Parathyroid adenoma (tissue), 2 donors: ENCODE data around the gene MCIDAS.

Source experiments
- H2AFZ ChIP-seq: fragments of 300-600 bp; sonication (generic); one replicate; pipeline ENCODE4 v1.7.0; 2017; ENCODE audit warnings: antibody characterized with exemption, mild to moderate bottlenecking
- H3K27ac ChIP-seq: fragments of 300-600 bp; sonication (generic); one replicate; pipeline ENCODE4 v1.7.0; 2017
- H3K27me3 ChIP-seq: fragments of 300-600 bp; sonication (generic); one replicate; pipeline ENCODE4 v1.7.0; 2017; ENCODE audit warnings: low read length; ENCODE audit not compliant: control insufficient read depth, insufficient read depth
- H3K36me3 ChIP-seq: fragments of 300-600 bp; sonication (generic); one replicate; pipeline ENCODE4 v1.7.0; 2017; ENCODE audit warnings: low read length; ENCODE audit not compliant: control insufficient read depth, insufficient read depth
- H3K4me1 ChIP-seq: fragments of 300-600 bp; sonication (generic); one replicate; pipeline ENCODE4 v1.7.0; 2017; ENCODE audit warnings: control low read depth
- H3K4me2 ChIP-seq: fragments of 300-600 bp; sonication (generic); one replicate; pipeline ENCODE4 v1.7.0; 2017; ENCODE audit warnings: low read length
- H3K4me3 ChIP-seq: fragments of 300-600 bp; sonication (generic); one replicate; pipeline ENCODE4 v1.7.0; 2017; ENCODE audit warnings: low read depth, low read length
- H3K79me2 ChIP-seq: fragments of 300-600 bp; sonication (generic); one replicate; pipeline ENCODE4 v1.7.0; 2017; ENCODE audit warnings: control low read depth
- H3K9ac ChIP-seq: fragments of 300-600 bp; sonication (generic); one replicate; pipeline ENCODE4 v1.7.0; 2017; ENCODE audit warnings: mild to moderate bottlenecking
- H3K9me3 ChIP-seq: fragments of 300-600 bp; sonication (generic); one replicate; pipeline ENCODE4 v1.7.0; 2017; ENCODE audit warnings: low read length; ENCODE audit not compliant: control insufficient read depth
- TF ChIP-seq, protein P1 (sequence below): fragments of 300-600 bp; sonication (generic); IDR thresholded peaks from one replicate; pipeline ENCODE4 v1.7.0; 2017; ENCODE audit warnings: antibody characterized with exemption, mild to moderate bottlenecking
- donor health status: primary hyperparathyroidism.

MCIDAS gene

DNA sequence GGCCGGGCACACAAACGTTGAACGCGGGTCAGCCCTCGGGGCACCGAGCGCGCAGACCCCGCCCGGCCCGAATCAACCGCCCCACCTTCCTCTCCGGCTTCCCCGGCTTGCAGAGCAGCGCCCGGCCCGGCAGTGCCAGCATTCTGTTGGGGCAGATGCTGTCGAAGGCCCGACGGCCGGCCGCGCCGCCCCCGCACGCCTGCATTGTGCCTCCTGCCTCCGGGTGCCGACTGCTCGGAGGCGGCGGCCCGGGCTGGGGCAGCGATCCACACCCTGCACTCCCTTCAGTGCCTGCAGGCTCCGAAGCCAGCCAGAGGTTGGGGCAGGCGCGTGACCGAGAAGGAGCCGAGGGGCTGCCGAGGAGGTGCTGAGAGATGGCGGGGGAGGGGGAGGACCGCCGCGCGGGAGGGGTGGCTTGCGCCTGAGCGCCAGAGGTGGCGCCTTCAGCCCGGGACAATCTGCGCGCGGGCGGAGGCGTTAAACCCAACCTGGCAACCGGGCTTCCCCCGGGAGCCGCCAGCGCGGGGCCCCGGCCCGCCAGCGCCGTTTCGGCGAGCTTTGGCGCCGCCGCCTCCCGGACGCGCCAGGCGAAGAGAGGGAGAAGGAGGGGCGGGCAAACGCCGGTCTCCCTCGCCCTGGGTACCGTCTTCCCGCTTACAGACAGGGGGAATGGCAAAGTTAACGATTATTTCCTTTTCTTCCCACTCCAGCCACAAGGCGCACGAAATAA lies at the start of gene MCIDAS:
Gene MCIDAS (minus strand): TSS at position 382 of the 730 bp plus-strand sequence. CDS start 177 bp downstream, at position 205.
- H3K9ac ChIP-seq: no peak within 1 kb of the TSS
- H3K36me3 ChIP-seq: no peaks in the 10 kb centered on the region
- H3K27me3 ChIP-seq: no peaks in the 10 kb centered on the region
- peak within 1 kb of the TSS; percentile 60 for H3K4me3 ChIP-seq
- peak within 1 kb of the TSS; percentile 86 for H2AFZ ChIP-seq
- H3K9me3 ChIP-seq: no peaks in the 10 kb centered on the region
- H3K4me1 ChIP-seq: peaks cover 2% of the 10 kb centered on the region
- H3K27ac ChIP-seq: peak within 1 kb of the TSS; percentile 61
- H3K4me2 ChIP-seq: peak within 1 kb of the TSS; percentile 68
- H3K79me2 ChIP-seq: no peaks in the 10 kb centered on the region
- TF ChIP-seq, protein P1, sequence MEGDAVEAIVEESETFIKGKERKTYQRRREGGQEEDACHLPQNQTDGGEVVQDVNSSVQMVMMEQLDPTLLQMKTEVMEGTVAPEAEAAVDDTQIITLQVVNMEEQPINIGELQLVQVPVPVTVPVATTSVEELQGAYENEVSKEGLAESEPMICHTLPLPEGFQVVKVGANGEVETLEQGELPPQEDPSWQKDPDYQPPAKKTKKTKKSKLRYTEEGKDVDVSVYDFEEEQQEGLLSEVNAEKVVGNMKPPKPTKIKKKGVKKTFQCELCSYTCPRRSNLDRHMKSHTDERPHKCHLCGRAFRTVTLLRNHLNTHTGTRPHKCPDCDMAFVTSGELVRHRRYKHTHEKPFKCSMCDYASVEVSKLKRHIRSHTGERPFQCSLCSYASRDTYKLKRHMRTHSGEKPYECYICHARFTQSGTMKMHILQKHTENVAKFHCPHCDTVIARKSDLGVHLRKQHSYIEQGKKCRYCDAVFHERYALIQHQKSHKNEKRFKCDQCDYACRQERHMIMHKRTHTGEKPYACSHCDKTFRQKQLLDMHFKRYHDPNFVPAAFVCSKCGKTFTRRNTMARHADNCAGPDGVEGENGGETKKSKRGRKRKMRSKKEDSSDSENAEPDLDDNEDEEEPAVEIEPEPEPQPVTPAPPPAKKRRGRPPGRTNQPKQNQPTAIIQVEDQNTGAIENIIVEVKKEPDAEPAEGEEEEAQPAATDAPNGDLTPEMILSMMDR: peak; percentile 24

DNA sequence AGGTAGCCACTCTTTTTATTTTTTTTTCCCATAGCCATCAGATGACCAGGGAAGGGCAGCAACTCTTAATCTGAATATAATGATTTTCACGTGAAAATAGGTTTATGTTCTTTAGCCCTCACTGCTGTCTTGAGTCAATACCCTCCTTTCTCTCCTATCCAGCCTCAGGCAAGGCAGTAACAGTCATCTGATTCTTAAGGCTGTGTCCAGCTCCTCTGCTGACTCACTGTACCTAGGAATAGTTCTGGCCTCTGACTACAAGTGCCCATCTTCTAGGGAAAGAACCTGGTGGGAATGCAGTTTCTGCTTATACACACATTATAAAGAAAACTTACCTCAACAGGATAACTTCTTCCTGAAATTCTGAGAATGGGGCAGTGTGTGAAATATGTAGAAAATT lies 49.7 kb upstream of the MCIDAS start:
- no peaks in the 10 kb centered on the region for H3K79me2 ChIP-seq
- TF ChIP-seq, protein P1: no peak
- no peaks in the 10 kb centered on the region for H3K9me3 ChIP-seq
- H3K36me3 ChIP-seq: no peaks in the 10 kb centered on the region
- no peak overlapping the region for H3K27ac ChIP-seq
- no peaks in the 10 kb centered on the region for H3K27me3 ChIP-seq
- no peak overlapping the region for H3K4me2 ChIP-seq
- no peak overlapping the region for H2AFZ ChIP-seq
- no peaks in the 10 kb centered on the region for H3K4me1 ChIP-seq
- no peak overlapping the region for H3K9ac ChIP-seq
- no peak overlapping the region for H3K4me3 ChIP-seq

DNA sequence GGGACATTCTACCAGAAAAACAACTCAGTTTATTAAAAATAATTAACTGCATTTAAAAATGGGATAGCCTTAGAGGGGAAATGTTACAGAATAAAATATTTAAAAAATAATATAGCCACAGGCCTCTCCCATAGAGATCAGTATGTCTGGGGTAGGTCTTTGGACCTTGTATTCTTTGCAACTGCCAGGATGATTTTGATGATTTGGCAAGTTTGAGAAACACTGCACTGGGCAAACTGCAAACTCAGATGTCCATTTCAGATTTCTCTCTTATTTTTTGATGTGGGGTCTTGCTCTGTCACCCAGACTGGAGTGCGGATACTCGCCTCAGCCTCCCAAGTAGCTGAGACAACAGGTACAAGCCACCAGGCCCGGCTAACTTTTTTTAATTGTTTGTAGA lies 31.2 kb upstream of the MCIDAS start:
- H3K4me2 ChIP-seq: no peak overlapping the region
- H2AFZ ChIP-seq: no peak overlapping the region
- H3K9ac ChIP-seq: no peak overlapping the region
- no peak overlapping the region for H3K4me3 ChIP-seq
- TF ChIP-seq, protein P1: no peak
- H3K4me1 ChIP-seq: no peaks in the 10 kb centered on the region
- no peak overlapping the region for H3K27ac ChIP-seq
- H3K27me3 ChIP-seq: no peaks in the 10 kb centered on the region
- no peaks in the 10 kb centered on the region for H3K9me3 ChIP-seq
- no peaks in the 10 kb centered on the region for H3K36me3 ChIP-seq
- H3K79me2 ChIP-seq: no peaks in the 10 kb centered on the region

DNA sequence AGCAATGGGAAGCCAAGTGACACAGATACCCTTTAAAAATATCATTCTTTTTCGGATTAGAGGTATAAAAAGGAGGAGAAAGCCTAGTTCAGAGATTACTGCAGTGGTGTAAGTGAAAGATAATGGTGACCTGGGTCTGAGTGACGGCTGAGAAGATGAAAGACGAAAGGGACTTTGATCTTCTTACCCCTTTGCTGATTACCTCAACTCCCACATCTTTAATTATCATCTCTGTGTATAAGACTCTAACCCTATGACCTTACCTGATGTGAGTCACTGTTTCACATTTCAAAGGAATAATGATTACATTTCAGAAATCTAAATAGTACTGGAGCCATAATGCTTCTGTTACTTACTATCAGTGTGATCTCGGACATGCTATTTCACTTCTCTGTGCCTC lies 27.7 kb upstream of the MCIDAS start:
- Histone ChIP-seq H3K36me3 (no peaks in the 10 kb centered on the region), H3K4me2 (no peak overlapping the region), H3K27ac (no peak overlapping the region), H3K79me2 (no peaks in the 10 kb centered on the region), H3K4me3 (no peak overlapping the region), H2AFZ (no peak overlapping the region), H3K9me3 (no peaks in the 10 kb centered on the region), H3K27me3 (no peaks in the 10 kb centered on the region), H3K9ac (no peak overlapping the region), H3K4me1 (no peaks in the 10 kb centered on the region)
- TF ChIP-seq, protein P1: no peak

DNA sequence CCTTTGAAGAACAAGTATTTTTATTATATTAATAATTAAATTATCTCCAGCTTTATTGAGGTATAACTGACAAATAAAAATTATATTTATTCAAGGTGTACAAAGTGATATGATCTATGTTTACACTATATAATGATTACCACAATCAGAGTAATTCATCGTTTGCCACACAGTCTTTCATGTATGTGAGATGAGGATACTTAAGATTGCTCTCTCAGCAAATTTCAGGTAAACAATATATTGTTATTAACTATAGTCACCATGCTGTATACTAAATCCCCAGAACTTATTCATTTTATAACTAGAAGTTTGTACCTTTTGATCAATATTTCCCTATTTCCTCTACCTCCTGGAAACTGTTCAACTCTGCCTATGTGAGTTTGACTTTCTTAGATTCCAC lies 22.9 kb upstream of the MCIDAS start:
- TF ChIP-seq, protein P1: no peak
- no peak overlapping the region for H3K4me2 ChIP-seq
- H3K27me3 ChIP-seq: no peaks in the 10 kb centered on the region
- H3K9me3 ChIP-seq: no peaks in the 10 kb centered on the region
- no peaks in the 10 kb centered on the region for H3K4me1 ChIP-seq
- no peak overlapping the region for H3K9ac ChIP-seq
- no peak overlapping the region for H2AFZ ChIP-seq
- no peak overlapping the region for H3K27ac ChIP-seq
- no peaks in the 10 kb centered on the region for H3K79me2 ChIP-seq
- no peak overlapping the region for H3K4me3 ChIP-seq
- H3K36me3 ChIP-seq: no peaks in the 10 kb centered on the region
